A549 (cell line): ENCODE data around the gene BHMT. TPM values are rescaled to one million over a fixed set of nuclear protein-coding genes. Genes with fewer than 3 reads are reported as not detected.

Experiments used
- ATAC-seq, 2 experiments: fragments of 200-7000 bp in 1 of 2; fragments of >200 bp in 1 of 2; cut with Nextera tagmentation in 1 of 2; cut with Tn5 transposase in 1 of 2; 3 replicates each; pipeline versions ENCODE4 v1.8.0 to v1.9.1; 2018 to 2020; ENCODE audit warnings: mild to moderate bottlenecking in 1 of 2, moderate library complexity in 1 of 2
- CTCF ChIA-PET: fragments of 300-600 bp; sonication (Branson Sonifier 250); formaldehyde crosslinking; extraction: SDS; loops from one replicate; lab custom pipeline; 2021; ENCODE audit warnings: antibody characterized with exemption, inconsistent platforms; lab: Yijun Ruan, JAX
- POLR2A ChIA-PET: fragments of 350-600 bp; formaldehyde crosslinking; extraction: SDS; loops from one replicate; lab custom pipeline; 2021; ENCODE audit warnings: antibody characterized with exemption, inconsistent platforms; lab: Yijun Ruan, JAX
- DNase-seq, 2 experiments: peaks; one replicate each; pipeline versions ENCODE4 v3.0.0 to v3.0.0-alpha.2; 2011 to 2016; ENCODE audit warnings: low read depth in 1 of 2, low spot score in 1 of 2
- FAIRE-seq: peaks from 2 replicates; lab custom pipeline; 2011; peaks lifted over from hg19 to GRCh38; lab: Jason Lieb, UNC
- H3K27ac ChIP-seq, 2 experiments: fragments of >200 bp; sonication (Bioruptor Twin); formaldehyde crosslinking; 3 replicates each; pipeline ENCODE4 v1.5.1; 2016 to 2017
- H3K4me1 ChIP-seq: fragments of >200 bp; sonication (Bioruptor Twin); formaldehyde crosslinking; 3 replicates; pipeline ENCODE4 v1.6.1; 2016
- H3K4me2 ChIP-seq: fragments of >200 bp; sonication (Bioruptor Twin); formaldehyde crosslinking; 3 replicates; pipeline ENCODE4 v1.6.1; 2016
- H3K4me3 ChIP-seq: fragments of >200 bp; sonication (Bioruptor Twin); formaldehyde crosslinking; 3 replicates; pipeline ENCODE4 v1.5.1; 2016
- H3K9me3 ChIP-seq: fragments of >200 bp; sonication (Bioruptor Twin); formaldehyde crosslinking; 3 replicates; pipeline ENCODE4 v1.6.1; 2016
- E2F6 ChIP-seq: IDR thresholded peaks from 2 replicates; pipeline ENCODE4 v1.6.1; 2012; ENCODE audit warnings: low read depth, borderline replicate concordance
- ELK1 ChIP-seq: fragments of 150-350 bp; IDR thresholded peaks from 2 replicates; pipeline ENCODE4 v1.6.1; 2014; ENCODE audit warnings: low read depth, mild to moderate bottlenecking, low read length
- FOSB ChIP-seq: fragments of 250-450 bp; sonication (Bioruptor Pico); IDR thresholded peaks from 2 replicates; pipeline ENCODE4 v1.5.0; 2020; ENCODE audit warnings: mild to moderate bottlenecking, moderate library complexity
- HEYL ChIP-seq: fragments of 250-450 bp; sonication (Bioruptor Pico); IDR thresholded peaks from 2 replicates; pipeline ENCODE4 v1.8.0; 2021; ENCODE audit warnings: mild to moderate bottlenecking, moderate library complexity
- HOXB5 ChIP-seq: fragments of 250-450 bp; sonication (Bioruptor Pico); IDR thresholded peaks from 2 replicates; pipeline ENCODE4 v1.5.0; 2020; ENCODE audit warnings: mild to moderate bottlenecking, moderate library complexity
- MAFK ChIP-seq: fragments of 450-650 bp; IDR thresholded peaks from 2 replicates; pipeline ENCODE4 v1.6.1; 2014; ENCODE audit not compliant: partially characterized antibody
- MAX ChIP-seq: IDR thresholded peaks from 2 replicates; pipeline ENCODE4 v1.6.1; 2012
- MAZ ChIP-seq: fragments of 150-350 bp; IDR thresholded peaks from 2 replicates; pipeline ENCODE4 v1.6.1; 2014; ENCODE audit warnings: antibody characterized with exemption, low read depth, low read length, borderline replicate concordance
- PBX3 ChIP-seq: IDR thresholded peaks from 2 replicates; pipeline ENCODE4 v1.6.1; 2012
- RAD21 ChIP-seq, 2 experiments: fragments of >200 bp in 1 of 2; sonication (Bioruptor Twin) in 1 of 2; formaldehyde crosslinking in 1 of 2; IDR thresholded peaks in 1 of 2; conservative IDR thresholded peaks in 1 of 2; 2 replicates in 1 of 2; 3 replicates in 1 of 2; pipeline ENCODE4 v1.6.1; 2012 to 2018; ENCODE audit warnings: inconsistent platforms in 1 of 2
- REST ChIP-seq: fragments of 200-600 bp; sonication (generic); IDR thresholded peaks from 2 replicates; pipeline ENCODE4 v1.6.1; 2016; ENCODE audit warnings: antibody characterized with exemption, mild to moderate bottlenecking, moderate library complexity
- SMC3 ChIP-seq: fragments of >200 bp; sonication (Bioruptor Twin); formaldehyde crosslinking; IDR thresholded peaks from 3 replicates; pipeline ENCODE4 v1.6.1; 2018; ENCODE audit warnings: inconsistent platforms
- TP53 ChIP-seq: fragments of 250-450 bp; sonication (Bioruptor Pico); IDR thresholded peaks from 2 replicates; pipeline ENCODE4 v1.5.0; 2021; ENCODE audit warnings: mild to moderate bottlenecking, moderate library complexity
- WGBS: methylation state at CpG from one replicate; pipeline ENCODE4 v1.1.6; 2017; ENCODE audit errors: missing lambda C conversion rate; 5-methylcytosine and 5-hydroxymethylcytosine counted together
- polyA plus RNA-seq, 4 experiments: library from polyadenylated mRNA; depleted of rRNA in 3 of 4; stranded (reverse); fragments of >200 nt; fragmentation: RNase III in 1 of 4; extraction: RNeasy Plus Mini Kit Qiagen cat#74134 plus additional on column Dnase treatment in 1 of 4; gene quantifications; 2 replicates in 3 of 4; 3 replicates in 1 of 4; pipeline ENCODE4 v1.2.3, GENCODE V29; 2011 to 2017

Gene BHMT
- polyA plus RNA-seq, 2 of the 4 experiments (the other 2 are of a cell fraction): not detected

- WGBS: 44% methylated on average over 7 of the region's 7 CpGs
- FAIRE-seq (no peak), ATAC-seq (no peak; a peak in 1 of 6 replicates), DNase-seq (no peak)
- no peaks in the 10 kb centered on the region for H3K4me1 ChIP-seq
- H3K4me2 ChIP-seq: no peak overlapping the region
- POLR2A ChIA-PET: no interaction called here
- CTCF ChIA-PET: interaction anchor here (1.0 to 3.7 kb wide), 8 partner anchors 10 to 357 kb away, joined by 3 to 18 read pairs (median 4); no protein-coding TSS in a partner anchor
- no peak overlapping the region for H3K27ac ChIP-seq
- H3K9me3 ChIP-seq: peaks cover under 1% of the 10 kb centered on the region; the same call in 1 of the 3 replicates
- TF ChIP-seq MAFK (no peak), E2F6 (no peak), HEYL (CRISPR knock-in tag) (no peak), TP53 (CRISPR knock-in tag) (no peak), RAD21 (conservative IDR thresholded peaks at IDR 0.05 in 1 of 2, IDR thresholded peaks at IDR 0.05 in 1 of 2) (no peak), FOSB (CRISPR knock-in tag) (no peak), HOXB5 (no peak)
- no peak overlapping the region for H3K4me3 ChIP-seq
Observed at GRCh38 chr5:79107020-79107796, 4.4 kb upstream of the BHMT start.

GRCh38 chr5:79108086-79108485, 3.5 kb upstream of the BHMT start:
- TF ChIP-seq RAD21 (conservative IDR thresholded peaks at IDR 0.05 in 1 of 2, IDR thresholded peaks at IDR 0.05 in 1 of 2) (no peak), MAZ (no peak), PBX3 (no peak), REST (no peak), SMC3 (no peak), MAX (no peak)
- TF ChIP-seq, all 56 proteins: peak for 0
- WGBS: 65% methylated on average over 3 of the region's 3 CpGs
- FAIRE-seq (no peak), ATAC-seq (no peak), DNase-seq (no peak)
- Histone ChIP-seq H3K4me3 (no peak overlapping the region), H3K27ac (no peak overlapping the region), H3K4me2 (no peak overlapping the region), H3K9me3 (no peaks in the 10 kb centered on the region), H3K4me1 (no peaks in the 10 kb centered on the region)
- ChIA-PET CTCF (interaction anchor here (1.1 to 3.1 kb wide), 4 partner anchors 9 to 87 kb away, joined by 3 to 13 read pairs (median 4); no protein-coding TSS in a partner anchor), POLR2A (no interaction called here)

GRCh38 chr5:79108792-79109191, 2.8 kb upstream of the BHMT start:
- no peaks in the 10 kb centered on the region for H3K9me3 ChIP-seq
- WGBS: 69% methylated on average over 7 of the region's 8 CpGs
- DNase-seq (no peak), FAIRE-seq (no peak), ATAC-seq (no peak)
- no peak overlapping the region for H3K4me3 ChIP-seq
- TF ChIP-seq MAX: no peak
- no peak for TF ChIP-seq ELK1
- no peak overlapping the region for H3K4me2 ChIP-seq
- no peak overlapping the region for H3K27ac ChIP-seq
- ChIA-PET CTCF (interaction anchor here (0.6 to 1.3 kb wide), 4 partner anchors 15 to 88 kb away, joined by 3 to 4 read pairs (median 3); no protein-coding TSS in a partner anchor), POLR2A (no interaction called here)
- no peaks in the 10 kb centered on the region for H3K4me1 ChIP-seq
